GM18951 (cell line): ENCODE data around the gene PPP2R1B.

Experiments used
- POLR2A ChIP-seq: IDR thresholded peaks from 4 replicates; pipeline ENCODE4 v1.6.1; 2011; ENCODE audit warnings: mild to moderate bottlenecking; ENCODE audit not compliant: insufficient read length, insufficient read depth; ENCODE audit errors: extremely low read depth
- in situ Hi-C: fragments of 300-500 bp; cut with MboI; formaldehyde crosslinking; loops from one replicate; pipeline ENCODE4 v1.12.0; 2022; ENCODE audit warnings: low sequenced_read_pairs, mixed read lengths, inconsistent platforms; ENCODE audit not compliant: unreplicated experiment

The PPP2R1B gene

GRCh38 chr11:111765984-111766833 lies at the start of gene PPP2R1B:
Gene PPP2R1B (minus strand): TSS chr11:111766389. CDS start chr11:111766361, 28 bp downstream.
- in situ Hi-C loops = loop anchor here (5.0 kb wide), 1 partner anchor 164 kb away; the partner anchor contains the start of gene SIK2
- peak; percentile 75 for TF ChIP-seq POLR2A

GRCh38 chr11:111815489-111815888 lies 49.3 kb upstream of the PPP2R1B start:
- no peak for TF ChIP-seq POLR2A
- in situ Hi-C loops = no loop called here

GRCh38 chr11:111814557-111815320 lies 48.5 kb upstream of the PPP2R1B start:
- in situ Hi-C loops = no loop called here
- no peak for TF ChIP-seq POLR2A

- no peak for TF ChIP-seq POLR2A
- in situ Hi-C loops = no loop called here
These were observed 47.9 kb upstream of the PPP2R1B start for GRCh38 chr11:111814106-111814505.

GRCh38 chr11:111812211-111812610 lies 46.0 kb upstream of the PPP2R1B start:
- in situ Hi-C loops = no loop called here
- TF ChIP-seq POLR2A = no peak

GRCh38 chr11:111811445-111811844 lies 45.3 kb upstream of the PPP2R1B start:
- in situ Hi-C loops = no loop called here
- no peak for TF ChIP-seq POLR2A

GRCh38 chr11:111808834-111809233 lies 42.6 kb upstream of the PPP2R1B start:
- no peak for TF ChIP-seq POLR2A
- in situ Hi-C loops = no loop called here

- in situ Hi-C loops = no loop called here
- no peak for TF ChIP-seq POLR2A
These were observed 41.9 kb upstream of the PPP2R1B start for GRCh38 chr11:111808063-111808588.

GRCh38 chr11:111807076-111807475 lies 40.9 kb upstream of the PPP2R1B start:
- TF ChIP-seq POLR2A = no peak

GRCh38 chr11:111801135-111801534 lies 34.9 kb upstream of the PPP2R1B start:
- no peak for TF ChIP-seq POLR2A
- in situ Hi-C loops = no loop called here

More at GRCh38 chr11:111807076-111807475, 40.9 kb upstream of the PPP2R1B start:
- in situ Hi-C loops = no loop called here

- in situ Hi-C loops = no loop called here
- no peak for TF ChIP-seq POLR2A
These were observed 32.1 kb upstream of the PPP2R1B start for GRCh38 chr11:111798279-111798678.

GRCh38 chr11:111797145-111797581 lies 31.0 kb upstream of the PPP2R1B start:
- TF ChIP-seq POLR2A = no peak
- in situ Hi-C loops = no loop called here

GRCh38 chr11:111796696-111797095 lies 30.5 kb upstream of the PPP2R1B start:
- in situ Hi-C loops = no loop called here

More at GRCh38 chr11:111796696-111797095, 30.5 kb upstream of the PPP2R1B start:
- TF ChIP-seq POLR2A = no peak
